HepG2 (cell line): ENCODE data around the gene TOB1. TPM values are rescaled to one million over a fixed set of nuclear protein-coding genes. Genes with fewer than 3 reads are reported as not detected.

Experiments used
- HDAC6 ChIP-seq: fragments of 200-600 bp; sonication (generic); IDR thresholded peaks from 2 replicates; pipeline ENCODE4 v1.7.0; 2017; ENCODE audit warnings: mild to moderate bottlenecking, antibody characterized with exemption, low read length, low read depth
- HMGXB3 ChIP-seq: sonication (generic); formaldehyde crosslinking; IDR thresholded peaks from 2 replicates; pipeline ENCODE4 v1.4.0; 2020; ENCODE audit warnings: missing genetic modification reagents, borderline replicate concordance
- IRF2 ChIP-seq: IDR thresholded peaks from 2 replicates; pipeline ENCODE4 v1.6.1; 2018; ENCODE audit warnings: missing genetic modification reagents, missing compliant biosample characterization
- MAFG ChIP-seq: sonication (generic); formaldehyde crosslinking; IDR thresholded peaks from 2 replicates; pipeline ENCODE4 v1.5.1; 2020; ENCODE audit warnings: mild to moderate bottlenecking, missing genetic modification reagents
- NPAS2 ChIP-seq: sonication (generic); formaldehyde crosslinking; IDR thresholded peaks from 2 replicates; pipeline ENCODE4 v1.8.0; 2022; ENCODE audit warnings: mild to moderate bottlenecking, missing genetic modification reagents, borderline replicate concordance
- NR2C2 ChIP-seq: sonication (generic); formaldehyde crosslinking; IDR thresholded peaks from 2 replicates; pipeline ENCODE4 v1.4.0; 2020; ENCODE audit warnings: missing genetic modification reagents, mild to moderate bottlenecking, moderate library complexity, borderline replicate concordance
- PLRG1 ChIP-seq: fragments of 450-650 bp; conservative IDR thresholded peaks from 2 replicates; pipeline ENCODE4 v1.6.1; 2016
- SKIL ChIP-seq: sonication (generic); formaldehyde crosslinking; IDR thresholded peaks from 2 replicates; pipeline ENCODE4 v1.8.0; 2022; ENCODE audit warnings: missing genetic modification reagents, mild to moderate bottlenecking, moderate library complexity, borderline replicate concordance
- SRSF4 ChIP-seq: fragments of 200-400 bp; formaldehyde crosslinking; IDR thresholded peaks from one replicate; pipeline ENCODE4 v1.6.1; 2018; ENCODE audit warnings: mild to moderate bottlenecking, low read depth, low read length, moderate library complexity; ENCODE audit not compliant: poor library complexity, severe bottlenecking
- SRY ChIP-seq: sonication (generic); formaldehyde crosslinking; IDR thresholded peaks from 2 replicates; pipeline ENCODE4 v1.8.0; 2022; ENCODE audit warnings: mild to moderate bottlenecking, missing genetic modification reagents
- TRIM22 ChIP-seq: fragments of 450-650 bp; IDR thresholded peaks from 2 replicates; pipeline ENCODE4 v1.6.1; 2017
- ZNF251 ChIP-seq: sonication (generic); formaldehyde crosslinking; IDR thresholded peaks from 2 replicates; pipeline ENCODE4 v1.9.0; 2021; ENCODE audit warnings: mild to moderate bottlenecking, missing genetic modification reagents
- ZNF281 ChIP-seq: sonication (generic); formaldehyde crosslinking; IDR thresholded peaks from 2 replicates; pipeline ENCODE4 v1.4.0; 2020; ENCODE audit warnings: missing genetic modification reagents, borderline replicate concordance
- ZNF33B ChIP-seq: sonication (generic); formaldehyde crosslinking; IDR thresholded peaks from 2 replicates; pipeline ENCODE4 v1.5.1; 2020; ENCODE audit warnings: mild to moderate bottlenecking, missing genetic modification reagents
- ZNF800 ChIP-seq: sonication (generic); formaldehyde crosslinking; IDR thresholded peaks from 2 replicates; pipeline ENCODE4 v1.4.0; 2020; ENCODE audit warnings: missing genetic modification reagents
- polyA plus RNA-seq, 8 experiments: library from polyadenylated mRNA; depleted of rRNA in 3 of 8; stranded (reverse) in 7 of 8; unstranded in 1 of 8; fragments of >200 nt; fragmentation: Illumina TruSeq in 4 of 8; extraction: Trizol in 4 of 8; gene quantifications; 2 replicates each; pipeline versions ENCODE4 v1.2.1 to v1.2.3, GENCODE V29; 2011 to 2016; ENCODE audit warnings: low read depth in 4 of 8, missing spikeins in 1 of 8, mixed read lengths in 1 of 8; ENCODE audit not compliant: insufficient read depth in 1 of 8
- total RNA-seq, 5 experiments: library from RNA; depleted of rRNA; stranded (reverse); fragments of >200 nt; fragmentation: Illumina TruSeq; extraction: Trizol; gene quantifications; 2 replicates each; pipeline ENCODE4 v1.2.3, GENCODE V29; 2016; ENCODE audit warnings: low read depth in 1 of 5

Gene TOB1
- total and polyA plus RNA-seq, 2 of the 13 experiments (the other 11 are each of a cell fraction or from before 2014, with no cell fraction given): 21.9 to 57.7 TPM

GRCh38 chr17:50908860-50909764 is 43.0 kb upstream of the TOB1 start (continued):
- TF ChIP-seq HDAC6 (no peak), PLRG1 (no peak), ZNF251 (CRISPR knock-in tag) (no peak; the same call in 1 of the 2 replicates), TRIM22 (no peak), ZNF33B (CRISPR knock-in tag) (peak; percentile 84; the same call in 1 of the 2 replicates), NPAS2 (CRISPR knock-in tag) (no peak), SRSF4 (no peak), NR2C2 (CRISPR knock-in tag) (peak; percentile 27), SKIL (no peak; the same call in 1 of the 2 replicates), ZNF800 (CRISPR knock-in tag) (no peak; the same call in 1 of the 2 replicates), SRY (no peak), HMGXB3 (peak; percentile 40; the same call in 1 of the 2 replicates), ZNF281 (peak; percentile 58; the same call in 1 of the 2 replicates), MAFG (CRISPR knock-in tag) (no peak), IRF2 (peak; percentile 85)
